Endothelial cell of umbilical vein (primary cell): ENCODE results near the gene MRPL55. TPM values are rescaled to one million over a fixed set of nuclear protein-coding genes. Genes with fewer than 3 reads are reported as not detected.

ENCODE experiments used
- BruUV-seq: library from RNA; stranded (reverse); fragments of 400-500 nt; replicated peaks from 2 replicates; lab custom pipeline; 2021; lab: Mats Ljungman, UMichigan
- CTCF ChIA-PET: fragments of 300-600, 350-600 bp; sonication (Branson Sonifier 250); formaldehyde crosslinking; loops from one replicate; lab custom pipeline; 2021; ENCODE audit warnings: antibody characterized with exemption, inconsistent platforms; lab: Charles Lee
- POLR2A ChIA-PET: fragments of 300-600, 350-600 bp; sonication (Branson Sonifier 250); formaldehyde crosslinking; loops from one replicate; lab custom pipeline; 2021; ENCODE audit warnings: antibody characterized with exemption, inconsistent platforms; lab: Charles Lee
- DNase-seq: peaks from one replicate; pipeline ENCODE4 v3.0.0-alpha.2; 2011; ENCODE audit warnings: low read depth, low spot score
- FAIRE-seq: peaks from 2 replicates; lab custom pipeline; 2011; peaks lifted over from hg19 to GRCh38; lab: Jason Lieb, UNC
- H2AFZ ChIP-seq: 2 replicates; pipeline ENCODE4 v1.6.0; 2012; ENCODE audit warnings: low read depth, low read length, control low read depth, inconsistent platforms
- H3K27ac ChIP-seq: 2 replicates; pipeline ENCODE4 v1.5.1; 2011; ENCODE audit warnings: low read depth, mild to moderate bottlenecking, control low read depth, low read length, moderate library complexity; ENCODE audit not compliant: insufficient read depth
- H3K27me3 ChIP-seq, 2 experiments: 2 replicates each; pipeline versions ENCODE4 v1.6.0 to v1.6.1; 2011; ENCODE audit warnings: low read length in 2 of 2, mixed read lengths in 1 of 2; ENCODE audit not compliant: control insufficient read depth in 2 of 2, insufficient read depth in 2 of 2
- H3K36me3 ChIP-seq, 2 experiments: 2 replicates in 1 of 2; 3 replicates in 1 of 2; pipeline ENCODE4 v1.5.1; 2011; ENCODE audit warnings: low read length in 2 of 2, mild to moderate bottlenecking in 1 of 2, moderate library complexity in 1 of 2; ENCODE audit not compliant: control insufficient read depth in 2 of 2, insufficient read depth in 2 of 2; ENCODE audit errors: extremely low read depth in 1 of 2
- H3K4me1 ChIP-seq: 3 replicates; pipeline ENCODE4 v1.5.1; 2011; ENCODE audit warnings: mild to moderate bottlenecking, low read length; ENCODE audit not compliant: control insufficient read depth, insufficient read depth; ENCODE audit errors: extremely low read depth
- H3K4me2 ChIP-seq: 2 replicates; pipeline ENCODE4 v1.6.1; 2011; ENCODE audit warnings: low read length, control low read depth, mixed read lengths; ENCODE audit not compliant: insufficient read depth
- H3K4me3 ChIP-seq, 3 experiments: fragments of 200-600 bp in 1 of 3; sonication (generic), shearing (Covaris generic) in 1 of 3; replicated peaks in 1 of 3; 2 replicates each; pipeline ENCODE4 v1.5.1; 2011 to 2016; ENCODE audit warnings: control low read depth in 3 of 3, low read length in 3 of 3, mild to moderate bottlenecking in 2 of 3, inconsistent platforms in 1 of 3, low read depth in 1 of 3, moderate library complexity in 1 of 3; ENCODE audit not compliant: insufficient read depth in 1 of 3
- H3K79me2 ChIP-seq: 2 replicates; pipeline ENCODE4 v1.6.0; 2012; ENCODE audit warnings: low read length, inconsistent platforms; ENCODE audit not compliant: control insufficient read depth, insufficient read depth
- H3K9ac ChIP-seq: replicated peaks from 2 replicates; pipeline ENCODE3; 2011; ENCODE audit warnings: low read length, control low read depth; ENCODE audit not compliant: insufficient read depth; ENCODE audit errors: extremely low read depth
- H3K9me1 ChIP-seq: replicated peaks from 3 replicates; pipeline ENCODE4 v1.6.0; 2011; ENCODE audit warnings: mild to moderate bottlenecking, low read length; ENCODE audit not compliant: control insufficient read depth, insufficient read depth; ENCODE audit errors: extremely low read depth
- H3K9me3 ChIP-seq: replicated peaks from 2 replicates; pipeline ENCODE4 v1.5.1; 2012; ENCODE audit warnings: low read length, inconsistent platforms; ENCODE audit not compliant: control insufficient read depth, insufficient read depth
- H4K20me1 ChIP-seq: replicated peaks from 2 replicates; pipeline ENCODE3; 2011; ENCODE audit warnings: mild to moderate bottlenecking, low read length; ENCODE audit not compliant: control insufficient read depth, insufficient read depth; ENCODE audit errors: extremely low read depth
- FOS ChIP-seq: IDR thresholded peaks from 2 replicates; pipeline ENCODE4 v1.6.1; 2011; ENCODE audit warnings: mild to moderate bottlenecking, low read length, moderate library complexity, borderline replicate concordance; ENCODE audit not compliant: insufficient read depth
- JUN ChIP-seq: IDR thresholded peaks from 2 replicates; pipeline ENCODE4 v1.6.1; 2011; ENCODE audit warnings: borderline replicate concordance, low read depth; ENCODE audit not compliant: insufficient read length, insufficient read depth
- MYC ChIP-seq: IDR thresholded peaks from one replicate; pipeline ENCODE4 v1.6.1; 2011; ENCODE audit warnings: mild to moderate bottlenecking, low read depth, low read length
- POLR2A ChIP-seq: IDR thresholded peaks from 2 replicates; pipeline ENCODE4 v1.6.1; 2012; ENCODE audit warnings: low read depth, mild to moderate bottlenecking, control low read depth, low read length
- dilution Hi-C: fragments of 300-500 bp; cut with MboI; formaldehyde crosslinking; loops from one replicate; pipeline ENCODE4 v1.15.0; 2019; ENCODE audit warnings: low sequenced_read_pairs; ENCODE audit not compliant: extremely low pct_ligation_motif_present
- intact Hi-C: fragments of 100-400 bp; cut with micrococcal nuclease; formaldehyde crosslinking; loops from one replicate; pipeline ENCODE4 v1.10.0; 2022
- polyA plus RNA-seq, 4 experiments: library from polyadenylated mRNA; depleted of rRNA in 3 of 4; stranded (reverse) in 3 of 4; unstranded in 1 of 4; fragments of >200 nt; gene quantifications; 2 replicates each; pipeline versions ENCODE4 v1.2.1 to v1.2.3, GENCODE V29; 2011 to 2012; ENCODE audit warnings: missing spikeins in 1 of 4
- total RNA-seq: library from RNA; stranded (reverse); gene quantifications from 2 replicates; pipeline ENCODE4 v1.2.3, GENCODE V29; 2021
- TF ChIP-seq, protein P1 (sequence below), 2 donors: IDR thresholded peaks; 1 replicate in 1 of 2; 2 replicates in 1 of 2; pipeline ENCODE4 v1.5.1; 2011; ENCODE audit warnings: low read length in 2 of 2, mild to moderate bottlenecking in 2 of 2, moderate library complexity in 2 of 2, control low read depth in 1 of 2, inconsistent platforms in 1 of 2, low read depth in 1 of 2; ENCODE audit not compliant: insufficient read depth in 1 of 2; ENCODE audit errors: extremely low read depth in 1 of 2

The MRPL55 gene
- total and polyA plus RNA-seq, 2 donors (not counting 3 experiments of a cell fraction or from before 2014, with no cell fraction given): 58.7 to 155 TPM

DNA sequence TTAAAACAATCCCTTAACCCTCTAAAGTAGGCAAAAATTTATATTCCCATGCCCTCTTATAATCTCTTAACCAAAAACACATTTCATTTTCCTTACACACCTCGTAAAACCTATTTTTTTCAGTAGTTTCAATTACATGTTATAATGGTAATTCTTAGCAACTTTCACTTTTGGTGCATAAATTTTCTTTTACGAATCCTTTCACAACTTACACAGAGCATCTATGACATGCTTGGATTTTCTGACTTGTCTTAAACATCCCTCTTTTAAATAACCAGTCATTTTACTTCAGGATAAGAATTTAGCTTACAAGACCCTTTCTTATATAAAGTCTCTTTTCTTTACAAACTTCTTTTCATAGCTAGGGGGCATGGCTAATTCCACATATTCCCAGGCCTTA is 8.9 kb upstream of the MRPL55 start:
- no peaks in the 10 kb centered on the region for H3K9me3 ChIP-seq
- no peak for DNase-seq
- intact Hi-C loops: no loop called here
- ChIA-PET CTCF (interaction anchor here (1.5 kb wide), 1 partner anchor 12 kb away, joined by 11 read pairs; no protein-coding TSS in a partner anchor), POLR2A (no interaction called here)
- BruUV-seq: no TSS peak
- H3K36me3 ChIP-seq: no peaks in the 10 kb centered on the region
- dilution Hi-C loops: no loop called here
- H3K4me3 ChIP-seq: no peak overlapping the region
- H4K20me1 ChIP-seq: no peaks in the 10 kb centered on the region
- H3K9me1 ChIP-seq: no peaks in the 10 kb centered on the region
- TF ChIP-seq FOS (no peak), MYC (no peak), JUN (no peak)
- TF ChIP-seq, protein P1, sequence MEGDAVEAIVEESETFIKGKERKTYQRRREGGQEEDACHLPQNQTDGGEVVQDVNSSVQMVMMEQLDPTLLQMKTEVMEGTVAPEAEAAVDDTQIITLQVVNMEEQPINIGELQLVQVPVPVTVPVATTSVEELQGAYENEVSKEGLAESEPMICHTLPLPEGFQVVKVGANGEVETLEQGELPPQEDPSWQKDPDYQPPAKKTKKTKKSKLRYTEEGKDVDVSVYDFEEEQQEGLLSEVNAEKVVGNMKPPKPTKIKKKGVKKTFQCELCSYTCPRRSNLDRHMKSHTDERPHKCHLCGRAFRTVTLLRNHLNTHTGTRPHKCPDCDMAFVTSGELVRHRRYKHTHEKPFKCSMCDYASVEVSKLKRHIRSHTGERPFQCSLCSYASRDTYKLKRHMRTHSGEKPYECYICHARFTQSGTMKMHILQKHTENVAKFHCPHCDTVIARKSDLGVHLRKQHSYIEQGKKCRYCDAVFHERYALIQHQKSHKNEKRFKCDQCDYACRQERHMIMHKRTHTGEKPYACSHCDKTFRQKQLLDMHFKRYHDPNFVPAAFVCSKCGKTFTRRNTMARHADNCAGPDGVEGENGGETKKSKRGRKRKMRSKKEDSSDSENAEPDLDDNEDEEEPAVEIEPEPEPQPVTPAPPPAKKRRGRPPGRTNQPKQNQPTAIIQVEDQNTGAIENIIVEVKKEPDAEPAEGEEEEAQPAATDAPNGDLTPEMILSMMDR (IDR thresholded peaks at IDR 0.05; ENCODE audit: extremely low read depth in 1 of 2, insufficient read depth in 1 of 2, low read depth in 1 of 2, low read length in 2 of 2): no peak
- H3K27ac ChIP-seq: no peak overlapping the region
- no peaks in the 10 kb centered on the region for H3K4me1 ChIP-seq
- peaks cover 9 to 10% of the 10 kb centered on the region in 2 experiments for H3K27me3 ChIP-seq
- H3K4me2 ChIP-seq: no peak overlapping the region
- H3K79me2 ChIP-seq: no peaks in the 10 kb centered on the region
- no peak overlapping the region for H3K9ac ChIP-seq
- H2AFZ ChIP-seq: no peak overlapping the region
- FAIRE-seq: no peak

DNA sequence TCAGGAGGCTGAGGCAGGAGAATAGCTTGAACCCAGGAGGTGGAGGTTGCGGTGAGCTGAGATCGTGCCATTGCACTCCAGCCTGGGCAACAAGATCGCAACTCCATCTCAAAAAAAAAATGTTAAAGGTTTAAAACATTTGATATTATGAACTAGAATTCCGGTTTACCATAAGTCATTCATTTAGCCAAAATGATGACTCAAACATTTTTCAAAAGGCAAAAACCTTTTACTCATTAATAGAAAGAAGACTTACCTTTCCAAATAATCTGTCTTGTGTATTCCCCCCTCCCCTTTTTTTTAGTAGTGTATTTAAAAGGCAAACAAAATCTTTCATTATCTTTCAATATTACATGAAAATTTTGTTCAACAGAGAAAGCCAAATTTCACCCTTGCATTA is 8.2 kb upstream of the MRPL55 start:
- no peak for FAIRE-seq
- no TSS peak for BruUV-seq
- POLR2A ChIA-PET: no interaction called here

More for the DNA sequence above, 8.2 kb upstream of the MRPL55 start:
- Histone ChIP-seq H3K4me1 (no peaks in the 10 kb centered on the region), H3K9me3 (no peaks in the 10 kb centered on the region), H3K4me2 (no peak overlapping the region), H4K20me1 (no peaks in the 10 kb centered on the region), H3K4me3 (no peak overlapping the region), H3K27ac (no peak overlapping the region), H2AFZ (no peak overlapping the region), H3K27me3 (peaks cover 1 to 5% of the 10 kb centered on the region in 2 experiments), H3K9me1 (no peaks in the 10 kb centered on the region), H3K79me2 (no peaks in the 10 kb centered on the region), H3K36me3 (no peaks in the 10 kb centered on the region), H3K9ac (no peak overlapping the region)
- DNase-seq: no peak
- CTCF ChIA-PET: no interaction called here
- dilution Hi-C loops (no loop called here), intact Hi-C loops (no loop called here)
- TF ChIP-seq POLR2A: no peak
